ENCODE measurements around the gene WDHD1. TPM values are rescaled to one million over a fixed set of nuclear protein-coding genes. Genes with fewer than 3 reads are reported as not detected.
"Not testable (repeated sequence)": the region's sequence is repeated elsewhere in the genome, so short reads cannot be mapped to it uniquely, and the experiment has no call there.

The WDHD1 gene
- total and polyA plus RNA-seq, 8 donors, result 8.6 to 22.3 (median 16.0) TPM

DNA sequence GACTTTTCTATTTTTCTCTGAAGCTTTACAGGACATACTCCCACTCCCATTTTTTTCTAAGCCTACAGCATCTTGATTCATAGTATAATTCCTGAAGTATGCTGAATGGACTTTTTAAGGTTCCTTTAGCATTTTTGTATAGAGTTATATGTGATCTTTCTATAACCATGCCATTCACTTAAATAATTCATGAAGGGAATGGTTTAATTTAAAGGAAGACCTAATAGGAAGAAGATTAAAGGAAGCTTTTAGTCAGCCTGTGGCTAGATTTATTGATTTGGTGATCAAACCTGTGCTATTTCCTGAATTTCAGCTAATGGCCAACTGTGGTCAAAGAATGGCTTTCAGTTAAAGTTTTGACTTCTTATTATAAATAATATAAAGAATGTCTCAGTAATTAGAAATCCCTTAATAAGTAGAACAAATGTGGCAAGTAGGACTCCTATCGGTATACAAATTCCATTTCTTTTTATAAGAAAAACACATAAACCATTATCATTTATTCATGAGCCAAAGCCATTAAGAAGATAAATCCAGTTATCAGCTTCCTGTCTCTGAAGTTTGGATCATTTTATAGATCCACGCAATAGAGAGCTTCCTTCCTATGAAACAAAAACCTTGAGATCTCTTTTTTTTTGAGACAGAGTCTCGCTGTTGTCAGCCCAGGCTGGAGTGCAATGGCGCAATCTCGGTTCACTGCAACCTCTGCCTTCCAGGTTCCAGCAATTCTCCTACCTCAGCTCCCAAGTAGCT, 20.6 kb upstream of the WDHD1 start:
- DNase-seq (no peak), ATAC-seq (no peak)
- intact Hi-C loops (cut with DNase I), result no loop called here
- H3K27ac ChIP-seq, result no peak overlapping the region
- no peaks in the 10 kb centered on the region for H3K9me3 ChIP-seq
- TF ChIP-seq, protein P1, sequence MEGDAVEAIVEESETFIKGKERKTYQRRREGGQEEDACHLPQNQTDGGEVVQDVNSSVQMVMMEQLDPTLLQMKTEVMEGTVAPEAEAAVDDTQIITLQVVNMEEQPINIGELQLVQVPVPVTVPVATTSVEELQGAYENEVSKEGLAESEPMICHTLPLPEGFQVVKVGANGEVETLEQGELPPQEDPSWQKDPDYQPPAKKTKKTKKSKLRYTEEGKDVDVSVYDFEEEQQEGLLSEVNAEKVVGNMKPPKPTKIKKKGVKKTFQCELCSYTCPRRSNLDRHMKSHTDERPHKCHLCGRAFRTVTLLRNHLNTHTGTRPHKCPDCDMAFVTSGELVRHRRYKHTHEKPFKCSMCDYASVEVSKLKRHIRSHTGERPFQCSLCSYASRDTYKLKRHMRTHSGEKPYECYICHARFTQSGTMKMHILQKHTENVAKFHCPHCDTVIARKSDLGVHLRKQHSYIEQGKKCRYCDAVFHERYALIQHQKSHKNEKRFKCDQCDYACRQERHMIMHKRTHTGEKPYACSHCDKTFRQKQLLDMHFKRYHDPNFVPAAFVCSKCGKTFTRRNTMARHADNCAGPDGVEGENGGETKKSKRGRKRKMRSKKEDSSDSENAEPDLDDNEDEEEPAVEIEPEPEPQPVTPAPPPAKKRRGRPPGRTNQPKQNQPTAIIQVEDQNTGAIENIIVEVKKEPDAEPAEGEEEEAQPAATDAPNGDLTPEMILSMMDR (IDR thresholded peaks at IDR 0.05), result no peak
- peaks cover 0 to 16% of the 10 kb centered on the region in 2 donors for H3K36me3 ChIP-seq
- no peak overlapping the region for H3K4me3 ChIP-seq
- peaks cover 4 to 9% of the 10 kb centered on the region in 2 donors for H3K4me1 ChIP-seq
- H3K27me3 ChIP-seq, result no peaks in the 10 kb centered on the region

DNA sequence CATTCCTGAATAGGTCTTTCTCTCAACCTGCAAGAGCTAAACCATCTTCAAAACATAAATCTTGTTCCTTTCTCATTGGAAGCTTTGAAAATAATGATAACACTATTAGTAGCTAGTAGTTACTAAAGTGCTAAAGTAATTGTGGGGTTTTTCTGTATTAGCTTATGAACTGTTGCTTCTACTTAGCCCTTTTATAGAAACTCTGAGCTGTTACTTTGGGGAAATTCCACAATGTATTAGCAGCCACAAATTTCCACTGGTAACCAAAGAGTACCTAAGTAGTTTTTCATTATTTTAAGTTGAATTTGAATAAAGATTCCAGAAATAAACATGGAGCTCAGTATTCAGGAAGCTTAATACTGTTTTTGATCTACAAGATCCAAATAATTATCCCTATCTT, 18.2 kb upstream of the WDHD1 start:
- intact Hi-C loops (cut with DNase I), result no loop called here
- Histone ChIP-seq H3K9me3 (no peaks in the 10 kb centered on the region), H3K4me1 (no peaks in the 10 kb centered on the region), H3K36me3 (peaks cover 0 to 22% of the 10 kb centered on the region in 2 donors), H3K27ac (no peak overlapping the region), H3K4me3 (no peak overlapping the region), H3K27me3 (no peaks in the 10 kb centered on the region)
- TF ChIP-seq, protein P1 (IDR thresholded peaks at IDR 0.05), result no peak
- DNase-seq, result no peak
- ATAC-seq, result no peak

DNA sequence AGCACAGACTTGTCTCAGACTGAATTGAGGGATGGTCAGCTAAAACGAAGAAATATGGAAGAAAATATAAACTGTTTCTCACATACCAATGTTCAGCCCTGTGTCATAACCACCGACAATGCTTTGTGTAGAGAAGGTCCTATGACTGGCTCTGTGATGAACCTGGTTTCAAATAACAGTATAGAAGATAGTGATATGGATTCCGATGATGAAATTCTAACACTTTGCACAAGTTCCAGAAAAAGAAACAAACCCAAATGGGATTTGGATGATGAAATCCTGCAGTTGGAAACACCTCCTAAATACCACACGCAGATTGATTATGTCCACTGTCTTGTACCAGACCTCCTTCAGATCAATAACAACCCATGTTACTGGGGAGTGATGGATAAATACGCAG, 16.6 kb upstream of the WDHD1 start:
- Histone ChIP-seq H3K27me3 (no peaks in the 10 kb centered on the region), H3K4me1 (no peaks in the 10 kb centered on the region), H3K9me3 (no peaks in the 10 kb centered on the region), H3K4me3 (no peak overlapping the region), H3K36me3 (peaks cover 0 to 29% of the 10 kb centered on the region in 2 donors), H3K27ac (no peak overlapping the region)
- intact Hi-C loops (cut with DNase I), result no loop called here
- ATAC-seq (no peak), DNase-seq (no peak)
- TF ChIP-seq, protein P1 (IDR thresholded peaks at IDR 0.05), result no peak

DNA sequence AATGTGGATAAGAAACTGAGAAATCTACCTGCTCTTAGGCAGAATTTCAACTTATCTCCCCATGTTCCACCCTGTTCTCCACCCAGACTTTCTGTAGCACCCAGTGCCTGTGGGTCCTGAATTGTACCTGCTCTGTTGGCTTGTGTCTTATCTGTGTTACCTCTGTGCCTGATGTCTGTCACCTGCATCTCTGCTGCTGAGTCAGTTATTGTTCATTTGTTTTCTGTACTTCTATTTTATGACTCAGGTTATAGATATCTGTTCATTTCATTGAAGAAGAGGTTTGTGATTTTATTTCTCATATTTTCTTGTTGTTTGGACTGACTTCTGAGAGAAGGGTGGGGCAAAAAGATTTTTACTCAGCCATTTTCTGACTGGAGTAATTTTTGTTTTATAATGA, 11.8 kb upstream of the WDHD1 start:
- Histone ChIP-seq H3K36me3 (peaks cover 0 to 61% of the 10 kb centered on the region in 2 donors), H3K9me3 (no peaks in the 10 kb centered on the region), H3K4me1 (no peaks in the 10 kb centered on the region), H3K27ac (no peak overlapping the region), H3K27me3 (no peaks in the 10 kb centered on the region), H3K4me3 (no peak overlapping the region)
- DNase-seq, result no peak
- no peak for ATAC-seq
- TF ChIP-seq, protein P1 (IDR thresholded peaks at IDR 0.05), result no peak
- intact Hi-C loops (cut with DNase I), result no loop called here

DNA sequence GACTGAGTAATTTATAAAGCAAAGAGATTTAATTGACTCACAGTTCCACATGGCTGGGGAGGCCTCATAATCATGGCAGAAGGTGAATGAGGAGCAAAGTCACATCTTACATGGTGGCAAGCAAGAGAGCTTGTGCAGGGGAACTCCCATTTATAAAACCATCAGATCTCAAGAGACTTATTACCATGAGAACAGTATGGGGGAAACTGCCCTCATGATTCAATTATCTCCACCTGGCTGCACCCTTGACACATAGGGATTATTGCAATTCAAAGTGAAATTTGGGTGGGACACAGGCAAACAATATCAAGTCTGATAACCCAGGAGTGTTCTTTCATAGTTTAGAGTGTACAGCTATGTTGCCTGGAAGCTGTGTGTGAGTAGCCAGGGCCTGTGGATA, 11.1 kb upstream of the WDHD1 start:
- DNase-seq; H3K4me1 ChIP-seq; intact Hi-C loops (cut with DNase I); ATAC-seq; H3K4me3 ChIP-seq; H3K27me3 ChIP-seq; H3K9me3 ChIP-seq; H3K27ac ChIP-seq: not testable (repeated sequence)
- H3K36me3 ChIP-seq, result peaks cover 0 to 59% of the 10 kb centered on the region in 2 donors

DNA sequence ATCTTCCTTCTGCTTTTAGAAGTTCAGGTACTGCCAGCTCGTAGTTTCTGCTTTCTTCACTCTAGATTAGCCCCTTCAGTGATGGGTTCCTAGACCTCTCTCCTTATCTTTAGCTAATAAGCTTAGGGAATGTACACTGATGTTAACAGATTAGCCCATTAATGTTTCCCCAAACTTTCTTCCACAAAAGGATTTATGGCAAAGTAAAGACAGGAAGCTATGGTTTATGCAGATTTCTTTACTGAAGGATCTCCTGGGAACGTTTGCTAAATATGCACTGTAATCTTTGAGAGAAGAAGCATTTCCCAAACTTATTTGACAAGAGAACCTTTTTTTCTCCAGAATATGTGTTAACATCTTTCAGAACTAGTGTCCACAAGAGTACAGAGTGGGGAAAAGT, 4.3 kb upstream of the WDHD1 start:
- H3K4me1 ChIP-seq, result peaks cover 14 to 33% of the 10 kb centered on the region in 2 donors
- no peak overlapping the region for H3K27ac ChIP-seq
- no peak overlapping the region for H3K4me3 ChIP-seq
- peaks cover 0 to 33% of the 10 kb centered on the region in 2 donors for H3K36me3 ChIP-seq
- no peak for ATAC-seq
- TF ChIP-seq, protein P1 (IDR thresholded peaks at IDR 0.05), result no peak
- DNase-seq, result no peak
- no peaks in the 10 kb centered on the region for H3K9me3 ChIP-seq
- no peaks in the 10 kb centered on the region for H3K27me3 ChIP-seq
- intact Hi-C loops (cut with DNase I), result no loop called here
